Raji (cell line): ENCODE results near the gene LPCAT1.

Source experiments
- POLR2A ChIP-seq: IDR thresholded peaks from 2 replicates; pipeline ENCODE4 v1.6.1; 2011; ENCODE audit warnings: low read depth, low read length, control low read depth; ENCODE audit not compliant: insufficient read depth

LPCAT1 gene

GRCh38 chr5:1529498-1529897 lies 5.7 kb upstream of the LPCAT1 start:
- no peak for TF ChIP-seq POLR2A

GRCh38 chr5:1527533-1528205 lies 3.9 kb upstream of the LPCAT1 start:
- TF ChIP-seq POLR2A: no peak

- TF ChIP-seq POLR2A: no peak
Observed at GRCh38 chr5:1526681-1527131, 2.9 kb upstream of the LPCAT1 start.

- TF ChIP-seq POLR2A: no peak
Observed at GRCh38 chr5:1526190-1526631, 2.5 kb upstream of the LPCAT1 start.

- peak; percentile 39; the same call in 1 of the 2 replicates for TF ChIP-seq POLR2A
Observed at GRCh38 chr5:1525624-1526189, 1.9 kb upstream of the LPCAT1 start.

GRCh38 chr5:1524799-1525623 lies 1.3 kb upstream of the LPCAT1 start:
- no peak for TF ChIP-seq POLR2A

- no peak for TF ChIP-seq POLR2A
Observed at GRCh38 chr5:1524481-1524798, 680 bp upstream of the LPCAT1 start.

- no peak for TF ChIP-seq POLR2A
Observed at GRCh38 chr5:1523480-1523792, 324 bp downstream of the LPCAT1 start.

GRCh38 chr5:1522601-1523479 lies 920 bp downstream of the LPCAT1 start:
- TF ChIP-seq POLR2A: no peak

- TF ChIP-seq POLR2A: no peak
Observed at GRCh38 chr5:1521671-1522600, 1.8 kb downstream of the LPCAT1 start.

GRCh38 chr5:1520791-1521453 lies 2.8 kb downstream of the LPCAT1 start:
- TF ChIP-seq POLR2A: no peak

GRCh38 chr5:1519631-1520210 lies 4.0 kb downstream of the LPCAT1 start:
- no peak for TF ChIP-seq POLR2A

- no peak for TF ChIP-seq POLR2A
Observed at GRCh38 chr5:1517838-1518237, 5.9 kb downstream of the LPCAT1 start.
